LNCAP (cell line): Measurements from ENCODE around the gene GABRG3.

Experiments used
- CTCF ChIP-seq: fragments of 450-650 bp; IDR thresholded peaks from 2 replicates; pipeline ENCODE4 v1.5.1; 2017; ENCODE audit warnings: mild to moderate bottlenecking

GABRG3 gene

GRCh38 chr15:27249760-27250109, 278.8 kb downstream of the GABRG3 start:
- TF ChIP-seq CTCF: no peak

GRCh38 chr15:27250223-27250622, 279.2 kb downstream of the GABRG3 start:
- no peak for TF ChIP-seq CTCF

- TF ChIP-seq CTCF: no peak
Observed at GRCh38 chr15:27254055-27254454, 283.1 kb downstream of the GABRG3 start.

GRCh38 chr15:27254801-27255200, 283.8 kb downstream of the GABRG3 start:
- TF ChIP-seq CTCF: no peak

GRCh38 chr15:27256446-27256845, 285.5 kb downstream of the GABRG3 start:
- TF ChIP-seq CTCF: no peak

GRCh38 chr15:27258287-27258686, 287.3 kb downstream of the GABRG3 start:
- TF ChIP-seq CTCF: no peak

GRCh38 chr15:27260523-27260922, 289.5 kb downstream of the GABRG3 start:
- no peak for TF ChIP-seq CTCF

GRCh38 chr15:27268923-27269322, 297.9 kb downstream of the GABRG3 start:
- TF ChIP-seq CTCF: no peak
